ENCODE data around the gene RPL3.

GRCh38 chr22:39341179-39341578 lies 21.8 kb upstream of the RPL3 start:
- TF ChIP-seq CTCF (conservative IDR thresholded peaks at IDR 0.05; ENCODE audit: low read depth, low read length) (no peak), RFX5 (IDR thresholded peaks at IDR 0.05; ENCODE audit: low read depth, low read length) (no peak), POLR2A (IDR thresholded peaks at IDR 0.05; ENCODE audit: low read depth, low read length) (no peak), MXI1 (IDR thresholded peaks at IDR 0.05; ENCODE audit: borderline replicate concordance, low read depth, low read length) (no peak), ELK1 (IDR thresholded peaks at IDR 0.05; ENCODE audit: borderline replicate concordance, low read depth, low read length) (no peak), CHD1 (IDR thresholded peaks at IDR 0.05; ENCODE audit: low read depth, low read length) (no peak), NFE2L2 (IDR thresholded peaks at IDR 0.05; ENCODE audit: low read depth, low read length) (no peak), RCOR1 (IDR thresholded peaks at IDR 0.05; ENCODE audit: insufficient replicate concordance, low read length) (no peak), MAZ (IDR thresholded peaks at IDR 0.05; ENCODE audit: borderline replicate concordance, low read depth, low read length) (no peak), USF2 (IDR thresholded peaks at IDR 0.05; ENCODE audit: low read depth, low read length) (no peak), CEBPB (IDR thresholded peaks at IDR 0.05; ENCODE audit: low read depth, low read length) (no peak), RAD21 (IDR thresholded peaks at IDR 0.05; ENCODE audit: low read length) (no peak), FOS (IDR thresholded peaks at IDR 0.05; ENCODE audit: low read depth, low read length) (no peak)

Measured in IMR-90 (cell line).